Activated naive CD8-positive, alpha-beta T cell treated with anti-CD3 and anti-CD28 coated beads, Interleukin-2, amount 50 U/mL, for 16 hours (primary cell): ENCODE measurements around the gene TNKS2.
A peak's percentile ranks its signal among the peaks of the same experiment; 100 is the strongest.

Experiments
- DNase-seq: peaks from one replicate; pipeline ENCODE4 v3.0.0-alpha.2; 2020; ENCODE audit warnings: low read depth, low spot score

Gene TNKS2

DNA sequence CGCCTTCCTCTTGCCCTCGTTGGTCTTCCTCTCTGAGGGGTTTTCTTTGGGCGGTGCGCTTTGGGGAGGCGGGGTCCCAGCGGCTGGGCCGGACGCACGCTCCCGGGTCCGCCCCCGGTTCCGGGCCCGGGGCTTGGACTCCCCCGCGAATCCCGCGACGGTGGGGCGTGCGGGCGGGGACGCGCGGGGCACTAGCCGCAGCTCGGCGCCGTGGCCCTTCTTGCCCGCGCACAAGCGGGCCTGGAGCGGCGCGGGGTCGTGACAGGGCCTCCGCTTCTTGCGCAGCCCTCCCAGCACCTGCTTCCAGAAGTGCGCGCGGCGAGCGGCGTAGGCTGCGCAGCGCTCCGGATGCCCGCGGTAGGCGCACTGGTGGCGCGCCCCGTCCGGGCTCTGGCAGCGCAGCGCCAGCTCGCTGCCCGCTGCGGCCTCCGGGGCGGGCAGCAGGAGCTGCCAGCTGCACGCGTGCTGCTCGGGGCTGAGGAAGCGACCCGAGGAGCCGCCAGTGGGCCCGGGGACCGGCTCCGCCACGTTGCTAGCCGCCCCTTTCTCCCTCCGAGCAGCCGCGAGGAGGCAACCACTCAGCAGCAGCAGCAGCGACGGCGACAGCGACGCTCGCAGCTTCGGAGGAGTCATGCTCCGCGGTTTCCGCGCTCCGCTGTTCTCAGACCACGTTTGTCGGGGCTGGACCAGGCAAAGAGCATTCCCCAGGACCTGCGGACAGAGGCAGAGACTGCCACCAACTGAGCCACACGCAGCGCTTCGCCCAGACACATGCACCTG lies 110.3 kb downstream of the TNKS2 start:
- DNase-seq = peak; percentile 32

DNA sequence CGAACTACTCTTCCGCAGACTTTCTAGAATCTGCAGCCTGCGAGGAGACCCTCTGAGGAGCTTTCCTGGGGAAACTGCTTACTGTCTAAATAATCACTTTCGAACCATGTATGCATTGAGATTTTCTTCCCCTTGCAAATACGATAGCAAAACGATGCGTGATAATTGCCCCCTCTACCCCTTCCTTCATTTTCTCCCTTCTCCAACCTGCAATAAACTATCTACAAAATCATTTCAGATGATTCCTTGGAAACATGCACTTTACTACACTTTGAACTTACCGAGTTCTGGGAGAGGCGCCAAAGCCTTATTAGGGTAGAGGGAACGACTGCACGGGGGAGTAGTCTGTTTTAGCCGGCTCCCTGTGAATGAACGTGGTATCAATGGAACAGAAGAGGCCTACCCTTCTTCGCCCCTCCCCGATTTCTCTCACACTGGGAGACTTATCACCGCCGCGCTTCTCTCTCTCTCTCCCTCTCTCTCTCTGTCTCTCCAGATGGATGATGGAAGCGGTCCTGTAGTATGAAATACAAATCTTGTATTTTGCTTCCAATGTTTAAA lies 111.0 kb downstream of the TNKS2 start, which contains the start of gene FGFBP3:
Gene FGFBP3 (minus strand): TSS at position 370 of the 561 bp plus-strand sequence. CDS start 517 bp downstream, outside the sequence.
- DNase-seq = no peak

DNA sequence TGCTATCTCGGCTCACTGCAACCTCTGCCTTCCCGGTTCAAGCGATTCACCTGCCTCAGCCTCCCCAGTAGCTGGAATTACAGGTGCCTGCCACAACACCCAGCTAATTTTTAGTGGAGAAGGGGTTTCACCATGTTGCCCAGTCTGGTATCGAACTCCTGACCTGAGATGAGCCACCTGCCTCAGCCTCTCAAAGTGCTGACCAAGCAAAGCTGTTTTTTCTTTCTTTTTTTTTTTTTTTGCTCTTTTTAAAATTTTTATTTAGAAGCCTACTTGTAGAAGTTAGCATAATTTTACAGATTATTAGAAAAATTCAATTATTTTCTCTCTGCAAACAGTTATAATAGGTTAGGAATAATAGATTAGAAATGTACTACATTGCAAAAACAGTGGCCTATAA lies 112.2 kb downstream of the TNKS2 start:
- DNase-seq = no peak
